ENCODE measurements around the gene CTSE.
A peak's percentile ranks its signal among the peaks of the same experiment; 100 is the strongest.

The CTSE gene

DNA sequence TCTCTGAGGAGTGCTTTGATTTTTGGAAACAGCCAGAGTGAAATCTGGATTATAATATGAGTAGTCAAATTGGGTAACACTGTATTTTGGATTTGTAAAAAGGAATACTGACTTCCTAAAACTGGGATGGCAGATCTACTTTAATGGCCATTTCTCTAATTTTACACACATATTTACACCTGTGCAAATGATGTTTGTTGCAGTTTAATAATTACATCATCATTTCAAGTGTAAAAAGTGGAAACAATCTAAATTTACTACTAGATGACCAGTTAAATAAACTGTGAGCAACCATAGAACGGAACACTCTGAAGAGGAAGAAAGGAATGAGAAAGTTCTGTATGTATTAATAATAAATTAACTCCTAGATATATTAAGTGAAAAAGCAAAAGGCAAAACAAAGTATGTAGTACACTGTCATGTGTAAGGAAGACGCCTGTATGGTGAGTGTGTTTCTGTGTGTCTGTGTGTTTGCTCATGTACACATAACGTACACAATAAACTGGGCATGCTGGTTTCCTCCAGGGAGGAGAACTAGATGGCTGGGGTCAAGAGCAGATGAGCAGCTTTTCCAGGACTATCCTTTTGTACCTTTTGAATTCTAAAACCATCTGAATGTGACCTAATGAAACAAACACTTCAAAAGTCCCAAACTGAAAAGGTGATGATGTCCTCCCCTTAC is 26.4 kb upstream of the CTSE start:
- DNase-seq: no peak

DNA sequence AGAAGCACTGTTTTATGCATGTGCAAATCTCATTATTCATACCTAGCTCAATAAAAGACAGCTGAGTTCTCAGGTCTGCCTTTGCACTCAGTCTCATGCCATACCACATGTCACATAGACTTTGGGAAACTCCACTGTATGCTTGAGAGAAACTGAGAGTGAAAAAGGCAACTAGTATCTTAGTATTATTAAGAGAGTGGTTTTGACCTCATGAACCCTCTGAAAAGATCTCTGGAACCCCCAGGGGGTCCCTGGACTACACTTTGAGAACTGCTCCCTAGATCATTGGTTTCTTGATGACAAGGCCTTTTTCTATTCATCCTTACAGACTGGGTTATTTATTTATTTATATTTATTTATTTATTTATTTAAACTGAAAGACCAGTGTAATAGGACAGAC is 25.6 kb upstream of the CTSE start:
- DNase-seq: no peak

DNA sequence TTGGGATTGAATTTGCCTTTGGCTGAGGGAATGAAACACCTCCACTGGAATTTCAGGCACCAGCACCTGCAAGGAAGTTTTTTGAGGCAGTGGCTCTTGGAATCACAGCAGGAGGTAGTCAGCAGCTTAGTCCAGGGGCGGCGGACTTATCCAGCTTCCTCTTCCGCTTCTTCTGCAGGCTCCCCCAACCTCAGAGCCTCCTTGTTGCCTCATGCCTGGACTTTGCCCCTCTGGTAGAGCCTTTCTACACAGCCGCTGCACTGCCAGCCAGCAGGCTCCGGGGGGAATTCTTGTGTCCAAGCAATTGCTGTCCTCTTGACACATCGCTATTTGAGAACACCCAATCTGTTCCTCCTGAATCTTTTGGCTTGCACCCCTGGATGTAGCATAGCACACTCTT is 24.9 kb upstream of the CTSE start:
- no peak for DNase-seq

- no peak for DNase-seq
Observed at GRCh38 chr1:206047271-206047670, 23.6 kb upstream of the CTSE start.

GRCh38 chr1:206041640-206042039 is 17.9 kb upstream of the CTSE start:
- no peak for DNase-seq

- no peak for DNase-seq
Observed at GRCh38 chr1:206040328-206040727, 16.6 kb upstream of the CTSE start.

- DNase-seq: no peak
Observed at GRCh38 chr1:206039046-206039973, 15.6 kb upstream of the CTSE start.

DNA sequence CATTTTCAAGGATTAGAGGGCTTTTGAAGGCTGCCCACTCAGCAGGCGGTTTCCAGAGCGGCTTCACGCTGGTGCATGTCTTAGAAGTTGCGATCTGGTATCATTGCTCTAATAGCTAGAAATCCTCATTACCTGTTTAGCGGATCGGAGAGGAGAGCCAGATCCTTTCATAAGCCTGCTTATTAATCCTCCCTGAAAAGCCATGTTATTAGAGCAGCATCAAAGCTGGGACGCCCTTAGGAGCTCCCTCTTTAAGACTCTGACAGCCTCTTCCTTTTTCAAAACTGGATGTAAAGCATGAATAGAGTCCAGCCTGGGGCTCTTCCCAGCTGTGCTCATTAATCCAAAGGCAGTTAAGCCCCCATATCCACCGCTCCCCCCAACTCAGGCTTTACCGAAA is 13.9 kb upstream of the CTSE start:
- no peak for DNase-seq

DNA sequence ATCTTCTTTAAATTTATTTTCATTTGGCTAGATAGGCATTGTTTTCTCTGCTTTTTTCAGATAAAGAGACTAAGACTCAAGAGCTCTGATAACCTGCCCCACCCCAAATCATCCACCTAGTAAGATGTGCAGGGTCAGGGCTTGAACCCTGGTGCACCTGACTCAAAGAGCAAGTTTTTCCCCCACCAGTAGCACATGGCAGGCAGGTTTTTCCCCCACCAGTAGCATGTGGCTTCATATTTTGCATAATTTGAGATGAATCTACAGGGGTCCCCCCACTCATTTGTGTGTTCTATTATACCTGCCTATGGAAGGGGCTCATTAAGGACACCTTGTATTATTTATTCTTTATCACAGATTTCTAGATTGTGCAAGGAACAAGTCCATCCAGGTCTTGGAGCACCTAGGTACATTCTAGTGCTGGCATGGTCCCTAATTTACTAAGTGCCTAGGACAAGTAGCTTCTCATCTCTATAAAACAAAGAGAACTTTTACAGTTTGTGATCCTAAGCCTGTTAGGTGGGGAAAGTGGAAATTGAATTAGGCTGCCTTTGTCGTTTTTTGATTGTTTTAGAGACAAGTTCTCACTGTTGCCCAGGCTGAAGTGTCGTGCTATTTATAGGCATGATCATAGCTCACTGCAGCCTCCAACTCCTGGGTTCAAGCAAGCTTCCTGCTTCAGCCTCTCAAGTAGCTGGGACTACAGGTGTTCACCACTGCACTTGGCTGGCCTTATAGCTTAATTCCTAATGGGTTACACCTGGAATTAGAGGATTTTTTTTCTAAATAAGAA is 13.2 kb upstream of the CTSE start:
- DNase-seq: no peak

DNA sequence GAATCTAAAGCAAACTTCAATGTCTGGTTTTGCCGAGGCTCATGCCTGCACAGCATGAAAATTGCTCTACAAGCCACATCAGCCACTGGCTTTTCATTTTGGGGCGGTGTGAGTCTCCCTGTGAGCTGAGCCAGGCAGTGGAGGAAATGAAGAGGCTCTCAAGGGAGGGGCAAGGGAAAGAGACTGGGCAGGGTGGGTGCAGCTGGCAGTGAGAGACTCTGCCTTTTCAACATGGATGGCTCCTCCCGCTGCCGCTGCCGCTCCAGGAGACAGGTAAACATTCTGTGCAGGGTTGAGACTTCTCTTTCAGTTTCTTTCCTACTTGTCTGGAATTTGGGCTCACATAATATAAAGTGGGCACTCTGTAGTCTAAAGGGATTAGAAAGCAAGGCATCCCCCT is 11.3 kb upstream of the CTSE start:
- peak; percentile 24 for DNase-seq

DNA sequence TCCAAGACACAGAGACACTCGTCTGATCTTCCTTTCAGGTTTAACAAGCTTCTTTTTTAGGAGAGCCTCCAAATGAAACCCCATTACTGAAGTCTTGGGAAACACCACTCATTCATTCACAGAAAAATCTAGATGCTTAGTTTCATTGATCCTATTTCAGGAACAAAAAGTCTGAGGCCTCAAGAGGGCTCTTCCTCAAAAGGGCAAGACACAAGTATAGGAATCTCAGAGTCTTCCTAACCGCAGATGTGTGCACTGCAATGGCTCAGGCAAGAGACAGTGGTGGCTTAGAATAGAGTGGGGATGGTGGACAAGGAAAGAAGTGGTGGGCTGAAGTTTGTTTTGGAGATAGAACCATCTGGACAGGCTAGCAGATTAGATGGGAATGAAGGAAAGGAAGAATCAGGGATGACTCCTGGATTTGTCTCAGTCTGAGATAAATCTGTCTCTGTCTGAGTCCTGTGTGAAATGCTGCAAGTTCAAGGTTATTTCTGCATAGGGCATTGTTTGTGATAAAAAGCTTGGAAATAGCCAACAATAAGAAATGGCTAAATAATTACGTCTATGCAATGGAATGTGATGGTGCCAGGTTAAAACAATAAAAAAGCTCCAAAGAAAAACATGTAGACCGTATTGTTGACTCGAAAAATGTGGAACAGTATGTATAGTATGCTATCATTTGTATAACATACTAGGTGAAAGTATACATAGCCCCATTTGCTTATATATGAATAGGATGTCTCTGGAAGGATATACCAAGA is 8.9 kb upstream of the CTSE start:
- no peak for DNase-seq

- DNase-seq: peak; percentile 84
Observed at GRCh38 chr1:206030714-206031113, 7.0 kb upstream of the CTSE start.

- no peak for DNase-seq
Observed at GRCh38 chr1:206030191-206030590, 6.5 kb upstream of the CTSE start.

GRCh38 chr1:206029484-206029883 is 5.8 kb upstream of the CTSE start:
- DNase-seq: no peak

DNA sequence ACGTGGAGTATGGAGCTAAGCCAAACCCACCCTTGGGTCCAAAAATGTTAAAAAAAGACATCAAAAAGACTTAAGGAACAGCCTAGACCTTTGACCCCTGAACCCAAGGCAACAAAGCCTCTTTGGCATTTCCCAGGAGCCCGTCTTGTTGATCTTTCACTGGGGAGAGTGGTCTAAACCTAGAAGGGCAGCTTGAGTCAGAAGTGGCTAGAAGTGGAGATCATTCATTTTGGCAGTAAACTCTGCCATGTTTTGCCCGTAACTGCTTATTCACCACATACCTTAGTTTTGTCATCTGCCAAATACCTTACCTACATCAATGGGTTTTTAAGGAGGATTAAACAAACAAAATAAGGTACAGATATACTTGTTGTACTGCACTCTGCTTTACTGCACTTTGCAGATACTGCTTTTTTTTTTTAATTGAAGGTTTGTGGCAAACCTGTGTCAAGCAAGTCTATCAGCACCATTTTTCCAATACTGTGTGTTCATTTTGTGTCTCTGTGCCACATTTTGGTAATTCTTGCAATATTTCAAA is 1.7 kb upstream of the CTSE start:
- no peak for DNase-seq

- DNase-seq: no peak
Observed at GRCh38 chr1:206022766-206023165, 929 bp downstream of the CTSE start.

GRCh38 chr1:206021626-206022365 is 1.9 kb downstream of the CTSE start:
- no peak for DNase-seq

DNA sequence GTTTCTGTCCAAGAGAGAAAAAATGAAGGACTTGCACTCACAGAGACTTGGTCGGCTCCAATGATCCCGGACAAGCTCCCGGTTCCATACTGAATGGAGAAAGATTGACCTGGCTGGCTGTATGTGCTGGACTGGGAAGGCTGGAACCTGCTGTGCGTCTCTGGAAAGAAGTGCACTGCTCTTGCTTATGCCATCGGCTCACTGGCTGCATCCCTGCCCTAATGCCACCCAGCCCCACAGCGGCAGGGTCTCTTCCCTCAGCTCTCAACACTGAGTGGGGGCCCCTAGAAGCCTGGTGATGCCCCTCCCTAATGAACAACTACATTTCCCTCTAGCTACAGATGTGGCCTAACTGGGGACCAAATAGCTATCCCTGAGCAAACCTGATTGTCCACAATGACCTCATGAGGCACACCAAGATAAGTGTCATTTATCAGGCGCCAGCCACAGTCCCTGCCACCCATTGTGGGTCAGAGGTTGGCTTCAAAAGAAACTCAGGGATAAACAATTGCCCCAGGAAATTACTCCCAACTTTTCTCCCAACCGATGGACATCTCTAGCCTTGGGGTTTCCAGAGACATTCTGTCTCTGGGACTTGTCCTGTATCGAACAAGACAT is 2.6 kb downstream of the CTSE start:
- no peak for DNase-seq

- no peak for DNase-seq
Observed at GRCh38 chr1:206020393-206021007, 3.2 kb downstream of the CTSE start.

GRCh38 chr1:206015071-206015470 is 8.6 kb downstream of the CTSE start:
- DNase-seq: no peak

DNA sequence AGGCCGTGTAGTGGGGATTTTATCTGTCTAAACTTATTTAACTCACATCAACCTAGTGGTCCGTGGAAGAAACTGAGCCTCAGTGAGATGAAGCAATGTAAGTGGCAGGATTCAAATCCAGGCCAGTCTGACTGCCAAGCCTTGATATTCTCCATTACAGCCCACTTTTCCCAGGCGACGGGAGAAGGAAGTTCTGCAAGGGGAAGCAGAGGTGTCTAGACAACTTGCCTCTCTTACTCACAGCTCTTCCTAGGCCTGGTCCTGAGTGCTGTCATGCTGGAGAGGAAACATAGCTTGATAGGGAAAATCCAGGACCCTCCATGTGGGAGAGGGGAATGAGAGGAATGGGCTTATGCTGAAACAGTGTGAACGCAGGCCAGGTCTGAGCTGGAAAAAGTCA is 9.1 kb downstream of the CTSE start:
- DNase-seq: no peak
